Testis (tissue), 3 donors: Measurements from ENCODE around the gene ZBTB20. TPM values are rescaled to one million over a fixed set of nuclear protein-coding genes. Genes with fewer than 3 reads are reported as not detected.

Source experiments
- DNase-seq: peaks from one replicate; pipeline ENCODE4 v3.0.0-alpha.2; 2019
- H3K27ac ChIP-seq, 2 donors: fragments of 200-600 bp; sonication (generic); one replicate each; pipeline ENCODE4 v1.5.1; 2019
- H3K27me3 ChIP-seq: fragments of 200-600 bp; sonication (generic); one replicate; pipeline ENCODE4 v1.5.1; 2019
- H3K36me3 ChIP-seq: fragments of 200-600 bp; sonication (generic); one replicate; pipeline ENCODE4 v1.5.1; 2017; ENCODE audit warnings: low read depth; ENCODE audit errors: missing control alignments
- H3K4me1 ChIP-seq: fragments of 200-600 bp; sonication (generic); one replicate; pipeline ENCODE4 v1.5.1; 2019
- H3K4me3 ChIP-seq, 2 donors: fragments of 200-600 bp; sonication (generic); one replicate each; pipeline ENCODE4 v1.5.1; 2017 to 2019
- H3K9me3 ChIP-seq: fragments of 200-600 bp; sonication (generic); one replicate; pipeline ENCODE4 v1.5.1; 2017
- POLR2A ChIP-seq: fragments of 450-650 bp; IDR thresholded peaks from one replicate; pipeline ENCODE4 v1.6.1; 2017; ENCODE audit warnings: antibody characterized with exemption, mild to moderate bottlenecking, moderate library complexity
- WGBS, 2 donors: methylation state at CpG; one replicate each; pipeline ENCODE4 v1.1.5; 2018; 5-methylcytosine and 5-hydroxymethylcytosine counted together
- intact Hi-C: fragments of 100-400 bp; cut with DNase I; formaldehyde crosslinking; loops from one replicate; pipeline ENCODE4 v1.15.1; 2023; ENCODE audit warnings: low total_unique reads
- polyA plus RNA-seq: library from polyadenylated mRNA; stranded (reverse); fragments of 350-450 nt; fragmentation: Illumina TruSeq; extraction: RNeasy Lipid Tissue Mini Kit (QIAGEN cat#74804); gene quantifications from one replicate; pipeline ENCODE4 v1.2.3, GENCODE V29; 2014; ENCODE audit warnings: low read depth, low replicate concordance; ENCODE audit not compliant: insufficient read depth
- total RNA-seq, 2 donors: library from RNA; depleted of rRNA; stranded (reverse); fragments of >200 nt; gene quantifications; one replicate each; pipeline ENCODE4 v1.2.3, GENCODE V29; 2016
- TF ChIP-seq, protein P1 (sequence below), 3 experiments: fragments of 450-650 bp in 2 of 3; fragments of 200-600 bp in 1 of 3; sonication (generic) in 1 of 3; IDR thresholded peaks; one replicate each; pipeline ENCODE4 v1.5.1; 2016 to 2019; ENCODE audit warnings: antibody characterized with exemption in 3 of 3, mild to moderate bottlenecking in 2 of 3, moderate library complexity in 1 of 3

Gene ZBTB20
- total and polyA plus RNA-seq, 3 donors from 2014 or later = 36.8 to 179 (median 126) TPM

DNA sequence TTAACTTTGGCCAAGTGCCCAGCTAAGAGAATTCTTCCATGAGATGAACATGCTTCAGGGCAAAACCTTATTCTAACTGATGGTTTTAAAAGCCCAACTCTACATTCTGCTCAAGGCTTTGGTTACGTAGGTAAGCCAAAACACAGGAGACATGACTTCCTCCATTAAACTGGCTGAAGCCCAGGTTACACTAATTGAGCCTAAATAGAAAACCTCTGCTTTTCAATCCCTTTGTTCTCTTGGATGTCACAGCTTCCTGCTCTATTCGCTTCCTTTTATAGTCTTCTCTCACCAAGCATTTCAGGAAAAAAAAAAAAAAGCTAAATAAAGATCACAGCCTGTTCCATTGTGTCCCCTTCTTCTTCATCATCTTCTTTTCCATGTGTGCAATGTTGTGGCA is 432.9 kb downstream of the ZBTB20 start:
- peaks cover 3% of the 10 kb centered on the region for H3K4me1 ChIP-seq
- no peaks in the 10 kb centered on the region for H3K9me3 ChIP-seq
- WGBS, 2 donors = 83 to 90% methylated on average over 2 of the region's 2 CpGs
- H3K36me3 ChIP-seq = no peaks in the 10 kb centered on the region
- H3K27ac ChIP-seq = no peak overlapping the region
- intact Hi-C loops = no loop called here
- no peak for DNase-seq
- TF ChIP-seq, protein P1, sequence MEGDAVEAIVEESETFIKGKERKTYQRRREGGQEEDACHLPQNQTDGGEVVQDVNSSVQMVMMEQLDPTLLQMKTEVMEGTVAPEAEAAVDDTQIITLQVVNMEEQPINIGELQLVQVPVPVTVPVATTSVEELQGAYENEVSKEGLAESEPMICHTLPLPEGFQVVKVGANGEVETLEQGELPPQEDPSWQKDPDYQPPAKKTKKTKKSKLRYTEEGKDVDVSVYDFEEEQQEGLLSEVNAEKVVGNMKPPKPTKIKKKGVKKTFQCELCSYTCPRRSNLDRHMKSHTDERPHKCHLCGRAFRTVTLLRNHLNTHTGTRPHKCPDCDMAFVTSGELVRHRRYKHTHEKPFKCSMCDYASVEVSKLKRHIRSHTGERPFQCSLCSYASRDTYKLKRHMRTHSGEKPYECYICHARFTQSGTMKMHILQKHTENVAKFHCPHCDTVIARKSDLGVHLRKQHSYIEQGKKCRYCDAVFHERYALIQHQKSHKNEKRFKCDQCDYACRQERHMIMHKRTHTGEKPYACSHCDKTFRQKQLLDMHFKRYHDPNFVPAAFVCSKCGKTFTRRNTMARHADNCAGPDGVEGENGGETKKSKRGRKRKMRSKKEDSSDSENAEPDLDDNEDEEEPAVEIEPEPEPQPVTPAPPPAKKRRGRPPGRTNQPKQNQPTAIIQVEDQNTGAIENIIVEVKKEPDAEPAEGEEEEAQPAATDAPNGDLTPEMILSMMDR (IDR thresholded peaks at IDR 0.05) = no peak
- no peak for TF ChIP-seq POLR2A
- no peaks in the 10 kb centered on the region for H3K27me3 ChIP-seq
- no peak overlapping the region for H3K4me3 ChIP-seq

DNA sequence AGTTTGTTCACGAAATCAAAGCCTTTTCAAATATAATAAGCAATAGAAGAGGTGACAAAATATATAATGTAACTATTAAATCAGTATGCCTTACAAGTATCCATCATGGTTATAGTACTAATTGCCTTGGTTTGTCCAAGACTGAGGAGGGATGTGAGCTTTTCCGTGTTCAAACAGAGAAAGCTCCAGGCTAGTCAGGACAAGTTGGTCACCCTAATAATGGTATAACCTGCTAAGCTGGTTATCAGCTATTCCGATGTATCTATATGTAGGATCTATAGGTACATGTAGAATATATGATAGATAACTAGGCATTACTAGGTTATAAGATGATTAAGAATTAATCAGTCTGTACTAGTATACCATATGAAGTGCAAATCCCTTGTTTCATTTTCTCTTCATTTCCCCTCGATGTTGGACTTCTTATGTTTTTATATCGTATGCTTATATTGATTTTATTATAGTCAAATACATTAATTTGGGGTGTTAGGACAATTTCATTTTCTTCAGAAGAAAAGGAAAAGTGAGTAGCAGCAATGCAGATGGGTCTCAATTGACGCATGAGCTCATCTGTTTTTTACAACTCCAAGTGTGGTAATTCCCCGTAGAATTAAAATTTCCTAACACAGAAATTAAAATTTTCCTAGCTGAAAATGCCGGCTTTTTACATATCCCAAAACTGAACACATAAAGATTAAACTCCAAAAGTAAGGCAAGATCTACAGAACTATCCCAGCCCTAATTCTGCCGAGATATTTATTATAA is 434.2 kb downstream of the ZBTB20 start:
- no peak for DNase-seq
- no peak overlapping the region for H3K4me3 ChIP-seq
- no peaks in the 10 kb centered on the region for H3K9me3 ChIP-seq
- WGBS, 2 donors = 94 to 95% methylated on average over 9 of the region's 9 CpGs
- intact Hi-C loops = no loop called here
- no peaks in the 10 kb centered on the region for H3K36me3 ChIP-seq
- TF ChIP-seq POLR2A = no peak
- TF ChIP-seq, protein P1 (IDR thresholded peaks at IDR 0.05) = no peak
- H3K4me1 ChIP-seq = peaks cover 3% of the 10 kb centered on the region
- no peak overlapping the region for H3K27ac ChIP-seq
- H3K27me3 ChIP-seq = no peaks in the 10 kb centered on the region

DNA sequence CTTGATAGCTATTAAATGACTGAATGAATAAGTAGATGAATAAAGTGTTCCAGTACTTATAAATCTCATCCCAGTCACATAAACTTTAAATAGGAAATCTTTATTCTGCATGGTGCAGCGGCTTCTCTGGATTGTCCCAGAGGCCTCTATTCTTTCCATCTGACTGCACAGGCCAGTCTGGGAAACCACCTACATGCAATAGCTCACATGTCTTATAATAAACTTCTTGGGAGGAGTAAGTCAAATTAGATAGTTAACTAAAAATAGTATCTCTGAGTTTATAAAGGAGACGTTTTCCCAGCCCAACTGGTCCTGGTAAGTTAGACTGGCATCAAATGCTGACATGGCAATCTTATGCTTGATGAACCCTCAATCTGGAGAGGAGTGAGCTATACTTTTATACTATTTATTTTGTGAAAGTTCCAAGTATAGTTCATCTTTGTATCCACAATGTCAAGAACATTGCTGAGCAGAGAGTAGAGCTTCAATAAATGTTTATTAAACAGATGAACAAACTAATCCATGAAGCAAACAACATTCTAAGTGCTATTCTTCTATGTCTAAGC is 435.7 kb downstream of the ZBTB20 start:
- Histone ChIP-seq H3K4me1 (peaks cover 3% of the 10 kb centered on the region), H3K36me3 (no peaks in the 10 kb centered on the region), H3K4me3 (no peak overlapping the region), H3K27ac (no peak overlapping the region), H3K27me3 (no peaks in the 10 kb centered on the region), H3K9me3 (no peaks in the 10 kb centered on the region)
- WGBS, 2 donors = 75 to 78% methylated on average over 2 of the region's 2 CpGs
- no peak for TF ChIP-seq POLR2A
- TF ChIP-seq, protein P1 (IDR thresholded peaks at IDR 0.05) = no peak
- intact Hi-C loops = no loop called here
- DNase-seq = no peak

DNA sequence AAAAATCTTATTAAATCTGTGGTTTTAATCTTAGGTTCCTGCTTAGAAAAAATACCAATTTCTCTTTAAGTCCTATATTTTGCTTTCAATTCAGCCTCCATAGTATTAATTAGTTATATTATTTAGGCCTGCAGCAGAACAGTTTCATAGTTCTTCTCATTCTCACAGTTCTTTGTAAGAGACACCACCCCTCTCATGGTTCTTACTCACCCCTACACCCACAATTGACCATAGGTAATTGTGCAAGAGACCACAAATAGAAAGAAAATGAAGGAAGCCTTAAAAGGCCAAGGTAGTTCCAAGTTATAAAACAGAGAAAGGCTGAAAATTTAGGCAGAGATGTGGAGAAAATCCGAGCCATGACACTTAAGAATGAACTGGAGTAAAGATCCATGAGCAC is 438.0 kb downstream of the ZBTB20 start:
- 88 to 96% methylated on average over 1 of the region's 1 CpG for WGBS, 2 donors
- no peaks in the 10 kb centered on the region for H3K36me3 ChIP-seq
- no peak overlapping the region for H3K27ac ChIP-seq
- DNase-seq = no peak
- peaks cover 7% of the 10 kb centered on the region for H3K4me1 ChIP-seq
- no peak for TF ChIP-seq POLR2A
- no peaks in the 10 kb centered on the region for H3K9me3 ChIP-seq
- H3K4me3 ChIP-seq = no peak overlapping the region
- H3K27me3 ChIP-seq = no peaks in the 10 kb centered on the region
- intact Hi-C loops = no loop called here

DNA sequence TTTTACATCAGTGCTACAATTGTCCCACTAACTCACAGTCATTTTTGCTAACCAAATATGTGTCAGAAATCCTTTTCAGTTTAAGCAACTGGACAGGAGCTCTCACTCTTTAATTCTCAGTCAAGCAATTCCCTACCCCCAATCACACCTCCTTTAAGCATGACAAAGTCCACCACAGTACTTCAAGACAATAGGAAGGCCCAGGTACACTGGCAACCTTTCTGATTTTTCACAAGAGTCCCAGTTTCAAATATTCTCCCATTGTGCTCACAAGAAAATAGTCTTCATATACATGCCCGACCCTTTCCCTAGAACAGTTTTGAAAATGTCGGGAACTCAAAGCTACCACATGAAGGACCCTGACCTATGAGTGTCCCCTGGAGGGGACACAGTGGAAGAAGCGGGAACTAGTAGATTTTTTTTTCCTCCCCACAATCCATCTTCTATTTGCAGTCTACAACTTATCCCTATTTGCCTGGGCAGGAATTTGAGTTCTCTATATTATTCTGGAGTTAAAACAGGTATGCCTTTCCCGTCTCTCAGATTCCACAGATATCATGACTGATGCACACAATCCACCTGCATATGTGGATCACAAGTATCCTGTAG is 439.7 kb downstream of the ZBTB20 start:
- H3K4me3 ChIP-seq = no peak overlapping the region
- no peak overlapping the region for H3K27ac ChIP-seq
- TF ChIP-seq POLR2A = no peak
- TF ChIP-seq, protein P1 (IDR thresholded peaks at IDR 0.05) = no peak
- no peak for DNase-seq
- WGBS, 2 donors = 91 to 95% methylated on average over 4 of the region's 4 CpGs
- intact Hi-C loops = no loop called here
- H3K36me3 ChIP-seq = no peaks in the 10 kb centered on the region
- no peaks in the 10 kb centered on the region for H3K27me3 ChIP-seq
- H3K9me3 ChIP-seq = no peaks in the 10 kb centered on the region
- peaks cover 7% of the 10 kb centered on the region for H3K4me1 ChIP-seq
